OCI-LY3 (cell line): ENCODE results near the gene AFM.
A peak's percentile ranks its signal among the peaks of the same experiment; 100 is the strongest.

Experiments used
- H2AFZ ChIP-seq: fragments of 200-600, 300-600 bp; shearing (Covaris generic); 2 replicates; pipeline ENCODE4 v1.6.0; 2014; ENCODE audit warnings: antibody characterized with exemption, low read depth, low read length
- H3K27ac ChIP-seq: fragments of 200-600, 300-600 bp; sonication (generic); 2 replicates; pipeline ENCODE4 v1.5.1; 2014; ENCODE audit warnings: mild to moderate bottlenecking, low read length, moderate library complexity, mixed read lengths
- H3K27me3 ChIP-seq: fragments of 200-600, 300-600 bp; sonication (generic); 2 replicates; pipeline ENCODE4 v1.6.1; 2014; ENCODE audit warnings: low read depth, low read length, mixed read lengths
- H3K36me3 ChIP-seq: fragments of 200-600, 300-600 bp; sonication (generic); replicated peaks from 2 replicates; pipeline ENCODE3; 2014; ENCODE audit warnings: low read depth, low read length, mixed read lengths
- H3K4me1 ChIP-seq: fragments of 300-600, 200-600 bp; sonication (generic); 2 replicates; pipeline ENCODE4 v1.6.1; 2014; ENCODE audit warnings: low read length, mixed read lengths
- H3K4me2 ChIP-seq: fragments of 200-600, 300-600 bp; sonication (generic); 2 replicates; pipeline ENCODE4 v1.6.1; 2014; ENCODE audit warnings: low read length, mixed read lengths
- H3K4me3 ChIP-seq: fragments of 300-600, 200-600 bp; sonication (generic); 2 replicates; pipeline ENCODE4 v1.5.1; 2014; ENCODE audit warnings: antibody characterized with exemption, mild to moderate bottlenecking, low read length, moderate library complexity
- H3K79me2 ChIP-seq: fragments of 300-600, 200-600 bp; shearing (Covaris generic); 2 replicates; pipeline ENCODE4 v1.6.1; 2014; ENCODE audit warnings: mild to moderate bottlenecking, low read length, mixed read lengths
- H3K9ac ChIP-seq: fragments of 300-600, 200-600 bp; shearing (Covaris generic); 2 replicates; pipeline ENCODE4 v1.6.0; 2014; ENCODE audit warnings: mild to moderate bottlenecking, low read length, moderate library complexity
- H3K9me3 ChIP-seq: fragments of 200-600, 300-600 bp; shearing (Covaris generic); 2 replicates; pipeline ENCODE4 v1.6.1; 2014; ENCODE audit warnings: low read length, mixed read lengths; ENCODE audit not compliant: insufficient read depth
- H4K20me1 ChIP-seq: fragments of 200-600, 300-600 bp; sonication (generic); 2 replicates; pipeline ENCODE4 v1.6.1; 2016; ENCODE audit warnings: low read length, mixed read lengths; ENCODE audit not compliant: insufficient read depth
- EZH2phosphoT487 ChIP-seq: fragments of 200-600 bp; shearing (Covaris generic); IDR thresholded peaks from 2 replicates; pipeline ENCODE4 v1.6.1; 2018; ENCODE audit warnings: antibody characterized with exemption, mixed run types, low read depth
- TF ChIP-seq, protein P1 (sequence below): fragments of 200-600, 300-600 bp; sonication (generic); IDR thresholded peaks from 2 replicates; pipeline ENCODE4 v1.5.1; 2014; ENCODE audit warnings: antibody characterized with exemption, low read length, low read depth

The AFM gene

GRCh38 chr4:73446336-73446938, 35.1 kb upstream of the AFM start:
- Histone ChIP-seq H3K27ac (no peak overlapping the region), H3K4me3 (no peak overlapping the region), H3K9me3 (no peaks in the 10 kb centered on the region), H3K79me2 (no peaks in the 10 kb centered on the region), H3K9ac (no peak overlapping the region), H3K4me1 (no peaks in the 10 kb centered on the region), H3K27me3 (peaks cover 27% of the 10 kb centered on the region), H2AFZ (no peak overlapping the region), H3K36me3 (no peaks in the 10 kb centered on the region), H4K20me1 (no peaks in the 10 kb centered on the region), H3K4me2 (0 out of 2 replicates have a peak overlapping the region, but pooled peaks have one; percentile 10)
- TF ChIP-seq, protein P1, sequence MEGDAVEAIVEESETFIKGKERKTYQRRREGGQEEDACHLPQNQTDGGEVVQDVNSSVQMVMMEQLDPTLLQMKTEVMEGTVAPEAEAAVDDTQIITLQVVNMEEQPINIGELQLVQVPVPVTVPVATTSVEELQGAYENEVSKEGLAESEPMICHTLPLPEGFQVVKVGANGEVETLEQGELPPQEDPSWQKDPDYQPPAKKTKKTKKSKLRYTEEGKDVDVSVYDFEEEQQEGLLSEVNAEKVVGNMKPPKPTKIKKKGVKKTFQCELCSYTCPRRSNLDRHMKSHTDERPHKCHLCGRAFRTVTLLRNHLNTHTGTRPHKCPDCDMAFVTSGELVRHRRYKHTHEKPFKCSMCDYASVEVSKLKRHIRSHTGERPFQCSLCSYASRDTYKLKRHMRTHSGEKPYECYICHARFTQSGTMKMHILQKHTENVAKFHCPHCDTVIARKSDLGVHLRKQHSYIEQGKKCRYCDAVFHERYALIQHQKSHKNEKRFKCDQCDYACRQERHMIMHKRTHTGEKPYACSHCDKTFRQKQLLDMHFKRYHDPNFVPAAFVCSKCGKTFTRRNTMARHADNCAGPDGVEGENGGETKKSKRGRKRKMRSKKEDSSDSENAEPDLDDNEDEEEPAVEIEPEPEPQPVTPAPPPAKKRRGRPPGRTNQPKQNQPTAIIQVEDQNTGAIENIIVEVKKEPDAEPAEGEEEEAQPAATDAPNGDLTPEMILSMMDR: peak; percentile 96
- TF ChIP-seq EZH2phosphoT487: no peak

GRCh38 chr4:73447671-73448070, 33.9 kb upstream of the AFM start:
- H3K9me3 ChIP-seq: no peaks in the 10 kb centered on the region
- H3K4me3 ChIP-seq: no peak overlapping the region
- H3K4me1 ChIP-seq: no peaks in the 10 kb centered on the region
- H3K27me3 ChIP-seq: peaks cover 23% of the 10 kb centered on the region
- no peaks in the 10 kb centered on the region for H4K20me1 ChIP-seq
- TF ChIP-seq, protein P1: no peak
- no peak for TF ChIP-seq EZH2phosphoT487
- no peaks in the 10 kb centered on the region for H3K36me3 ChIP-seq
- no peaks in the 10 kb centered on the region for H3K79me2 ChIP-seq
- H3K9ac ChIP-seq: no peak overlapping the region
- no peak overlapping the region for H3K4me2 ChIP-seq
- no peak overlapping the region for H2AFZ ChIP-seq
- no peak overlapping the region for H3K27ac ChIP-seq

DNA sequence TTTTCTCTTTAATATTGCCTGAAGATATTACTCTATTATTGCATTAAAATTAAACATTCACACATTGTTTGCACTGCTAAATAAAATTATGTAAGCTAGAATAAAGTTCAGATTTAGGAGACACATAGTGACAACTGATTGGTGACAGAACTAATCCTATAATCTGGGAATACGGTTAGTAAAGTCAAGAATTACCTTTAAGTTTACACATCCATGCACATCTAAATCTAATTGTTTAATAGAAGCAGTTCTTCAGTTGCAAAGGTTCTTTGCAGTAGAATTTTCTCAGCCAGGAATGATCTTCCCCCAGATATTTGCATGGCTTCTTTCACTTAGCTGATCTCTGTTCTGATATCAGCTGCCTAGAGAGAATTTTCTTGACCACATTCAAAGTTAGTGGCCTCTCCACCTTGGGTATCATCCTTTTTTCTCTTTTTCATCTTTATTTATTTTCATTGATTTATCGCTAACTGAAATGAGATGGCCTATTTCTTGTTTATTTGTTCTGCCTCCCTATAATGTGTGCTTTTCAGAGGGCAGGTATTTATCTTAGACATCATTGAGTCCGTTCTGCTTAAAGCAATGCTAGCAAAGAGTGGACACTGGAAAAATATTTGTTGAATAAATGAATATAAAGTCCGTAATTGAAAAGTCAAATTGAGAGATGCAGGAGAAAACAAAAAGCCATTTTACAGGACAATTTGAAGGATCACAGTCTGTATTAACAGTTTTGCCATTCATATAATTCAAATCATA, 32.9 kb upstream of the AFM start:
- Histone ChIP-seq H3K4me1 (no peaks in the 10 kb centered on the region), H3K27ac (no peak overlapping the region), H3K27me3 (peaks cover 16% of the 10 kb centered on the region), H4K20me1 (no peaks in the 10 kb centered on the region), H3K36me3 (no peaks in the 10 kb centered on the region), H2AFZ (no peak overlapping the region), H3K4me3 (no peak overlapping the region), H3K79me2 (no peaks in the 10 kb centered on the region), H3K4me2 (no peak overlapping the region), H3K9me3 (no peaks in the 10 kb centered on the region), H3K9ac (no peak overlapping the region)
- TF ChIP-seq, protein P1: no peak
- TF ChIP-seq EZH2phosphoT487: no peak

DNA sequence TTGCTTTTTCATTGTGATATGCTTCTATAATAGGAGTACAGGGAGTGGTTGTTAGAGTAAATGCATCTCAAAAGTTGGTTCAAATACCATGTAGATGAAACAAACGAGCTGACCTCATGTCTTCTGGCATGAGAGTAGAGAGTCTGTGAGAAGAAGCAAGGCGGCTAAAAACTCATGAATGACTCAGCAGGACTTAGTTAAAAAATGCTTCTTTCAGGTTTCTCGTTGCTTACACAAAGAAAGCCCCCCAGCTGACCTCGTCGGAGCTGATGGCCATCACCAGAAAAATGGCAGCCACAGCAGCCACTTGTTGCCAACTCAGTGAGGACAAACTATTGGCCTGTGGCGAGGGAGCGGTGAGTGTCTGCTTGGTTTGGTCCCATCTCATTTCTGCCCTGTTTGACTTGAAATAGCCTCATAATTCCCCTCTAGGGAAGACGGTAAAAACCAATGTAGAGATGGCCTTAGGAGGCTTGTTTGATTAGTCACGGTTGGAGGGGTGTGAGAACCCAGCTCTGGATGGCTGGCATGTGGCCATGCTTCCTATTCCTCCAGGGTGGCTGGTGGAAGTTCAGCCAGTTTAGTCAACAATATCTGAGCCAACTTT, 31.0 kb upstream of the AFM start:
- H3K27ac ChIP-seq: no peak overlapping the region
- no peak overlapping the region for H3K4me3 ChIP-seq
- no peak overlapping the region; the same call in 1 of the 2 replicates for H2AFZ ChIP-seq
- H3K9ac ChIP-seq: no peak overlapping the region
- no peaks in the 10 kb centered on the region for H3K4me1 ChIP-seq
- H3K27me3 ChIP-seq: peaks cover 16% of the 10 kb centered on the region
- H3K79me2 ChIP-seq: no peaks in the 10 kb centered on the region
- TF ChIP-seq EZH2phosphoT487: no peak
- TF ChIP-seq, protein P1: no peak
- H3K9me3 ChIP-seq: no peaks in the 10 kb centered on the region
- H3K36me3 ChIP-seq: no peaks in the 10 kb centered on the region
- no peak overlapping the region for H3K4me2 ChIP-seq
- H4K20me1 ChIP-seq: no peaks in the 10 kb centered on the region
